Neural progenitor cell (in vitro differentiated cells): ENCODE results near the gene SPRING1. TPM values are rescaled to one million over a fixed set of nuclear protein-coding genes. Genes with fewer than 3 reads are reported as not detected.

Experiments
- DNase-seq: peaks from one replicate; pipeline ENCODE4 v3.0.0-alpha.2; 2016; ENCODE audit warnings: low spot score
- H2AFZ ChIP-seq: fragments of 200-600 bp; sonication (generic); replicated peaks from 2 replicates; pipeline ENCODE4 v1.6.1; 2016; ENCODE audit warnings: antibody characterized with exemption
- H3F3A ChIP-seq: fragments of 200-600 bp; sonication (generic); 2 replicates; pipeline ENCODE4 v1.6.1; 2016; ENCODE audit warnings: antibody characterized with exemption, low read depth
- H3K27ac ChIP-seq: fragments of 200-600 bp; sonication (generic); 2 replicates; pipeline ENCODE4 v1.5.1; 2016; ENCODE audit warnings: mild to moderate bottlenecking
- H3K27me3 ChIP-seq: fragments of 200-600 bp; sonication (generic); 2 replicates; pipeline ENCODE4 v1.6.1; 2016; ENCODE audit warnings: mild to moderate bottlenecking, moderate library complexity
- H3K36me3 ChIP-seq: fragments of 200-600 bp; sonication (generic); 2 replicates; pipeline ENCODE4 v1.5.1; 2016
- H3K4me1 ChIP-seq: fragments of 200-600 bp; sonication (generic); 2 replicates; pipeline ENCODE4 v1.6.1; 2016; ENCODE audit warnings: mixed run types
- H3K4me2 ChIP-seq: fragments of 200-600 bp; sonication (generic); 2 replicates; pipeline ENCODE4 v1.6.1; 2016
- H3K4me3 ChIP-seq: fragments of 200-600 bp; sonication (generic); 2 replicates; pipeline ENCODE4 v1.5.1; 2016
- H3K79me2 ChIP-seq: fragments of 200-600 bp; sonication (generic); 2 replicates; pipeline ENCODE4 v1.6.1; 2016; ENCODE audit warnings: low read depth
- H3K9ac ChIP-seq: fragments of 200-600 bp; sonication (generic); 2 replicates; pipeline ENCODE4 v1.6.1; 2016
- H3K9me3 ChIP-seq: fragments of 200-600 bp; sonication (generic); 2 replicates; pipeline ENCODE4 v1.5.1; 2016; ENCODE audit warnings: low read depth
- H4K20me1 ChIP-seq: fragments of 200-600 bp; sonication (generic); 2 replicates; pipeline ENCODE4 v1.6.1; 2016; ENCODE audit warnings: low read depth
- H3K27ac Mint-ChIP-seq: 3 replicates; pipeline ENCODE4 v1.8.0; 2021; ENCODE audit warnings: mixed read lengths
- H3K27me3 Mint-ChIP-seq: 2 replicates; pipeline ENCODE4 v1.8.0; 2022; ENCODE audit warnings: low read depth, mild to moderate bottlenecking, inconsistent platforms, moderate library complexity, mixed read lengths; ENCODE audit not compliant: insufficient read depth
- H3K36me3 Mint-ChIP-seq: 3 replicates; pipeline ENCODE4 v1.8.0; 2021; ENCODE audit warnings: mixed read lengths
- H3K4me1 Mint-ChIP-seq: 3 replicates; pipeline ENCODE4 v1.8.0; 2021; ENCODE audit warnings: mixed read lengths
- H3K4me3 Mint-ChIP-seq: 3 replicates; pipeline ENCODE4 v1.8.0; 2021; ENCODE audit warnings: mild to moderate bottlenecking, moderate library complexity, mixed read lengths
- H3K9me3 Mint-ChIP-seq: 3 replicates; pipeline ENCODE4 v1.8.0; 2020; ENCODE audit warnings: mixed read lengths
- EZH2 ChIP-seq: fragments of 200-600 bp; sonication (generic); IDR thresholded peaks from 2 replicates; pipeline ENCODE4 v1.6.1; 2017; ENCODE audit warnings: antibody characterized with exemption, mild to moderate bottlenecking, moderate library complexity
- EZH2phosphoT487 ChIP-seq: fragments of 200-600 bp; sonication (generic); IDR thresholded peaks from 2 replicates; pipeline ENCODE4 v1.6.1; 2017; ENCODE audit warnings: antibody characterized with exemption
- total RNA-seq: library from RNA; depleted of rRNA; stranded (reverse); fragments of >200 nt; gene quantifications from 2 replicates; pipeline ENCODE4 v1.2.3, GENCODE V29; 2015; ENCODE audit warnings: low replicate concordance
- TF ChIP-seq, protein P1 (sequence below): fragments of 200-600 bp; sonication (generic); IDR thresholded peaks from 2 replicates; pipeline ENCODE4 v1.5.1; 2017; ENCODE audit warnings: antibody characterized with exemption, mild to moderate bottlenecking

SPRING1 gene
- total RNA-seq, 1 donor from 2014 or later: 40.4 TPM

DNA sequence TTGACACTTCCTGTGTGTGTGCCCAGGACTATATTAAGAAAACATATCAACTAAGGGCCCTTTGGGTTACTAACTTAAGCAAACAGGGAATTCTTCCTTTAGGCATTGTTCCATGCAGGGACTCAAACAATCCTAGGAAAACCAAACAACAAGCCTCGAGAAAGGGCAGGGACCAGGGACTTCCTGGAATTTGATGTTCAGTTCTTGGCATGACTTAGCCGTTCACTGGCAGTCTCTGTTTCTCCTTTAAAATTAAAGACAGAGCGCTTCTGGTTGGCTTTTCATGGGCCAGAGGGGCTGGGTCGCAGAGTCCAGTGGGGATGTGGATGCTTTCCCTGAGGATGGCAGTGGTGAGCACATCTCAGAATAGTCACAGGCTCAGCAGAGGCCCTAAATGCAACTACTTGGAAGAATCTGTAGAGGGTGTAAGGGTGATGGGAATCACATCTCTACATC lies 35.4 kb upstream of the SPRING1 start:
- no peak overlapping the region for H3K27ac Mint-ChIP-seq
- Histone ChIP-seq H3K27me3 (no peaks in the 10 kb centered on the region), H3K9me3 (no peaks in the 10 kb centered on the region), H3K36me3 (peaks cover 4% of the 10 kb centered on the region), H3F3A (no peaks in the 10 kb centered on the region), H2AFZ (no peak overlapping the region), H3K9ac (no peak overlapping the region), H3K4me1 (no peaks in the 10 kb centered on the region), H4K20me1 (no peaks in the 10 kb centered on the region), H3K4me3 (no peak overlapping the region), H3K79me2 (no peaks in the 10 kb centered on the region), H3K4me2 (no peak overlapping the region), H3K27ac (no peak overlapping the region)
- H3K4me3 Mint-ChIP-seq: no peak overlapping the region
- peaks cover 4% of the 10 kb centered on the region for H3K27me3 Mint-ChIP-seq
- H3K36me3 Mint-ChIP-seq: peaks cover 13% of the 10 kb centered on the region
- TF ChIP-seq, protein P1, sequence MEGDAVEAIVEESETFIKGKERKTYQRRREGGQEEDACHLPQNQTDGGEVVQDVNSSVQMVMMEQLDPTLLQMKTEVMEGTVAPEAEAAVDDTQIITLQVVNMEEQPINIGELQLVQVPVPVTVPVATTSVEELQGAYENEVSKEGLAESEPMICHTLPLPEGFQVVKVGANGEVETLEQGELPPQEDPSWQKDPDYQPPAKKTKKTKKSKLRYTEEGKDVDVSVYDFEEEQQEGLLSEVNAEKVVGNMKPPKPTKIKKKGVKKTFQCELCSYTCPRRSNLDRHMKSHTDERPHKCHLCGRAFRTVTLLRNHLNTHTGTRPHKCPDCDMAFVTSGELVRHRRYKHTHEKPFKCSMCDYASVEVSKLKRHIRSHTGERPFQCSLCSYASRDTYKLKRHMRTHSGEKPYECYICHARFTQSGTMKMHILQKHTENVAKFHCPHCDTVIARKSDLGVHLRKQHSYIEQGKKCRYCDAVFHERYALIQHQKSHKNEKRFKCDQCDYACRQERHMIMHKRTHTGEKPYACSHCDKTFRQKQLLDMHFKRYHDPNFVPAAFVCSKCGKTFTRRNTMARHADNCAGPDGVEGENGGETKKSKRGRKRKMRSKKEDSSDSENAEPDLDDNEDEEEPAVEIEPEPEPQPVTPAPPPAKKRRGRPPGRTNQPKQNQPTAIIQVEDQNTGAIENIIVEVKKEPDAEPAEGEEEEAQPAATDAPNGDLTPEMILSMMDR: peak; percentile 18
- TF ChIP-seq EZH2phosphoT487 (no peak), EZH2 (no peak)
- H3K9me3 Mint-ChIP-seq: no peaks in the 10 kb centered on the region
- peak; percentile 15 for DNase-seq
- H3K4me1 Mint-ChIP-seq: no peaks in the 10 kb centered on the region

DNA sequence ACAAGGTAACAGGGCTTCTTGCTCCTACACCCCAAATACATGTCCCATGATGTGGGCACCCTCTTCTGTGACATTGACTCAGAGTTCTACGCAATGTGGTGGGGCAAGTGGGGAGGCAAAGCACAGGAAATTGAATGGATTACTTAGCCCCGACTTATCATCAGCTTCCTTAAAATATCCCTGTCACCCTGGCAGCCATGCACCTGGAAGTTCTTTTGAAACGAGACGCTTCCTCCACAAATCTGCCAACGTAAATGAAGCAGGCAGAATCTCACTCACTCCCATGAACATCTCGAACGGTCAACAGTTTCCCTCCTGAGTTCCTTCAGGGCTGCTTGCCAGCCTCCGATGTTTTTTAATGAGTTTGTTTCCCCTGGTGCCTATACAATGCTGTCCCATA lies 33.8 kb upstream of the SPRING1 start:
- H3F3A ChIP-seq: no peaks in the 10 kb centered on the region
- H3K9ac ChIP-seq: no peak overlapping the region
- no peak overlapping the region for H3K4me2 ChIP-seq
- Mint-ChIP-seq H3K36me3 (peaks cover 17% of the 10 kb centered on the region), H3K4me1 (no peaks in the 10 kb centered on the region), H3K27me3 (peaks cover 4% of the 10 kb centered on the region), H3K27ac (no peak overlapping the region), H3K9me3 (no peaks in the 10 kb centered on the region), H3K4me3 (no peak overlapping the region)
- no peak for TF ChIP-seq EZH2phosphoT487
- no peak for TF ChIP-seq EZH2
- TF ChIP-seq, protein P1: no peak
- no peak overlapping the region for H3K4me3 ChIP-seq
- no peaks in the 10 kb centered on the region for H4K20me1 ChIP-seq
- H3K36me3 ChIP-seq: peaks cover 4% of the 10 kb centered on the region
- no peak overlapping the region for H2AFZ ChIP-seq
- no peak overlapping the region for H3K27ac ChIP-seq
- no peaks in the 10 kb centered on the region for H3K4me1 ChIP-seq
- H3K9me3 ChIP-seq: no peaks in the 10 kb centered on the region
- H3K27me3 ChIP-seq: no peaks in the 10 kb centered on the region
- DNase-seq: no peak
- no peaks in the 10 kb centered on the region for H3K79me2 ChIP-seq

DNA sequence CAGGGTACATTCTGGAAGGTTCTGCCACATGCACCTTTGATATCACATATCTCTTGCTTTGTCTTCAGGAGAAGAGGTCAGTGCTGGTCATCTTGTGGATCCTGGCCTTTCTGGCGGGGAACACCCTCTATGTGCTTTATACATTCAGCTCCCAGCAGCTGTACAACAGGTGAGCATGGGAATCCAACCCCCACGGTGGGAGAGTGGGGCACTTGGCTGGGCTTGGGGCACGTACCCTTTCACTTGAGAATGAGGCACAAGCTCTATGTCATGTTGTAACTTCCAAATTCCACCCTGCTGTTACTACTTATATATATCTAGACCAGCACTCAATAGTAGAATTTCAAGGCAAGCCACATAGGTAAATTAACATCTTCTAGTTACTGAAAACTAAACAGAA lies 28.9 kb upstream of the SPRING1 start:
- no peaks in the 10 kb centered on the region for H3K4me1 ChIP-seq
- Mint-ChIP-seq H3K27ac (no peak overlapping the region), H3K36me3 (peaks cover 10% of the 10 kb centered on the region), H3K27me3 (no peaks in the 10 kb centered on the region), H3K4me3 (no peak overlapping the region), H3K9me3 (no peaks in the 10 kb centered on the region), H3K4me1 (no peaks in the 10 kb centered on the region)
- H3K27me3 ChIP-seq: no peaks in the 10 kb centered on the region
- H3K9me3 ChIP-seq: no peaks in the 10 kb centered on the region
- H3K4me2 ChIP-seq: no peak overlapping the region
- H3K27ac ChIP-seq: no peak overlapping the region
- TF ChIP-seq EZH2: no peak
- TF ChIP-seq, protein P1: no peak
- TF ChIP-seq EZH2phosphoT487: no peak
- no peaks in the 10 kb centered on the region for H3K36me3 ChIP-seq
- H3K4me3 ChIP-seq: no peak overlapping the region
- H3K79me2 ChIP-seq: no peaks in the 10 kb centered on the region
- no peaks in the 10 kb centered on the region for H4K20me1 ChIP-seq
- DNase-seq: no peak
- no peak overlapping the region for H2AFZ ChIP-seq
- no peaks in the 10 kb centered on the region for H3F3A ChIP-seq
- no peak overlapping the region for H3K9ac ChIP-seq
